ENCODE results near the gene ARHGAP45. TPM values are rescaled to one million over a fixed set of nuclear protein-coding genes. Genes with fewer than 3 reads are reported as not detected.
A peak's percentile ranks its signal among the peaks of the same experiment; 100 is the strongest.

The ARHGAP45 gene
- total RNA-seq, 4 donors from 2014 or later = 28.4 to 66.9 (median 38.6) TPM

DNA sequence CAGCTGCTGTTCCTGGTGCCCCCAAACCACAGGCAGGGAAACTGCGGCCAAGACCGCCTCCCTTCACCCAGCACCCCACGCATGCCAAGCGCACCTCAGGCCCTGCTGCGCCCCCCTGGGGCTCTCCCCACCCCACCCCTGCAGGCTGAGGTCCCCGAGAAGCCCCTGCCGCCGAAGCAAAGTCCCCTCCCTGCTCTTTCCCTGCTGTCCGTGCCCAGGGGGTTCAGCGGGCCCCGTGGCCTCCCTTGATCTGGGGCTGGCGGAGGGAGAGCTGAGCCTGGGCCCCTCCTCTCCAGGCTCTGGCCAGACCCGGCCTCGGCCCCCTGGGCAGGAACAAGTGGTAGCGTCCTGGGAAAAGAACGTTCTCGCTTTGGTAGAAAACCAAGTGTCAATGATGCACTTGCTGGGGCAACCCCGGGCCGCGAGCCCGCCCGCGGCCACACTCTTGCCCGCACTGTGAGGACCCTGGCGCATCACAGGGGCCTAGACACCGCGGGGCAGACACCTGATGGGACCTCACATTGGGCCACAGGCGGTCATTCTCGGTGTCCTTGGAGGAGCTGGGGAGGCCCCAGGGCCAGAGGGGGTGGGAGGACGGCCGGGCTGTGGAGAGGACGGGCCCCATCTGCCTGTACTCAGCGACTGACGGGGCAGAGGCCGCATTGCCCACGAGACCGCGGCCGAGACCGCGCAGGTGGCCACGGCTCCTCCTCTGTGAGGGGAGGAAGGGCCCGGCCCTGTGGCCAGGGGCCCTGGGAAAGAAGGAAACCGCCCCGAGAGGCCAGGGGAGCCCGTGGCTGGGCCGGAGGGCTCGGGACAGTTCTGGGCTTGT lies 65.8 kb downstream of the ARHGAP45 start:
- Histone ChIP-seq H3K27ac (peak overlapping the region in 3 of 4 donors; percentile 92 to 94 (median 92)), H3K36me3 (peaks cover 0 to 28% (median 0%) of the 10 kb centered on the region in 3 donors), H3K4me3 (peak overlapping the region; percentile 50 to 97 (median 76)), H3K9me3 (no peaks in the 10 kb centered on the region), H3K4me1 (peaks cover 0 to 85% (median 45%) of the 10 kb centered on the region in 4 donors), H3K27me3 (no peaks in the 10 kb centered on the region)
- DNase-seq (ENCODE audit: low spot score in 2 of 2) = no peak
- 53 to 54% methylated on average over 35 to 41 of the region's 48 CpGs for WGBS, 2 donors
- TF ChIP-seq POLR2A (IDR thresholded peaks at IDR 0.05) (no peak), EP300 (IDR thresholded peaks at IDR 0.05) (no peak)
- TF ChIP-seq, protein P1, sequence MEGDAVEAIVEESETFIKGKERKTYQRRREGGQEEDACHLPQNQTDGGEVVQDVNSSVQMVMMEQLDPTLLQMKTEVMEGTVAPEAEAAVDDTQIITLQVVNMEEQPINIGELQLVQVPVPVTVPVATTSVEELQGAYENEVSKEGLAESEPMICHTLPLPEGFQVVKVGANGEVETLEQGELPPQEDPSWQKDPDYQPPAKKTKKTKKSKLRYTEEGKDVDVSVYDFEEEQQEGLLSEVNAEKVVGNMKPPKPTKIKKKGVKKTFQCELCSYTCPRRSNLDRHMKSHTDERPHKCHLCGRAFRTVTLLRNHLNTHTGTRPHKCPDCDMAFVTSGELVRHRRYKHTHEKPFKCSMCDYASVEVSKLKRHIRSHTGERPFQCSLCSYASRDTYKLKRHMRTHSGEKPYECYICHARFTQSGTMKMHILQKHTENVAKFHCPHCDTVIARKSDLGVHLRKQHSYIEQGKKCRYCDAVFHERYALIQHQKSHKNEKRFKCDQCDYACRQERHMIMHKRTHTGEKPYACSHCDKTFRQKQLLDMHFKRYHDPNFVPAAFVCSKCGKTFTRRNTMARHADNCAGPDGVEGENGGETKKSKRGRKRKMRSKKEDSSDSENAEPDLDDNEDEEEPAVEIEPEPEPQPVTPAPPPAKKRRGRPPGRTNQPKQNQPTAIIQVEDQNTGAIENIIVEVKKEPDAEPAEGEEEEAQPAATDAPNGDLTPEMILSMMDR (IDR thresholded peaks at IDR 0.05) = no peak

DNA sequence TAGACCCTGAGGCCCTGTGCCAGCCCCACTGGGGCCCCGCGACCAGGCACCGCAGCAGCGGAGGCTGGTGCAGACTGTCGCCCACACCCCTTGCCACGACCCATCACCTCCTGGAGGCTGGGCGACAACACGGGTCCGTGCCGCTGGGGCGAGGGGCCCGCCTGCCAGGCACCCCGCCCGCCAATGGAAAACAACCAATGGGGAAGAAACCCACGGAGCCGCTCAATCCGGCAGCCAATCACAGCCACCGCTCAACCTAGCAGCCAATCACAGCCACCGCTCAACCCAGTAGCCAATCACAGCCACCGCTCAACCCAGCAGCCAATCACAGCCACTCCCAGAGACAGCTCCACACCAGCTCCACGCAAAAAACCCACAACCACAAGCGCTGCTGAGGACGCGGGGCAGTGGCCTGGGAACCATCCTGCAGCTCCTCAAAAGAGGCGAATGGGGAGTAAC lies 66.5 kb downstream of the ARHGAP45 start:
- Histone ChIP-seq H3K4me1 (peaks cover 0 to 81% (median 45%) of the 10 kb centered on the region in 4 donors), H3K36me3 (peaks cover 0 to 23% (median 0%) of the 10 kb centered on the region in 3 donors), H3K27me3 (no peaks in the 10 kb centered on the region), H3K4me3 (peak overlapping the region in 1 of 4 donors; percentile 82), H3K9me3 (no peaks in the 10 kb centered on the region), H3K27ac (peak overlapping the region in 3 of 4 donors; percentile 92 to 94 (median 92))
- WGBS, 2 donors = 91 to 93% methylated on average over 11 to 25 of the region's 25 CpGs
- no peak for DNase-seq (ENCODE audit: low spot score in 2 of 2)
- TF ChIP-seq EP300 (IDR thresholded peaks at IDR 0.05) (no peak), POLR2A (IDR thresholded peaks at IDR 0.05) (no peak)
- TF ChIP-seq, protein P1 (IDR thresholded peaks at IDR 0.05) = no peak

DNA sequence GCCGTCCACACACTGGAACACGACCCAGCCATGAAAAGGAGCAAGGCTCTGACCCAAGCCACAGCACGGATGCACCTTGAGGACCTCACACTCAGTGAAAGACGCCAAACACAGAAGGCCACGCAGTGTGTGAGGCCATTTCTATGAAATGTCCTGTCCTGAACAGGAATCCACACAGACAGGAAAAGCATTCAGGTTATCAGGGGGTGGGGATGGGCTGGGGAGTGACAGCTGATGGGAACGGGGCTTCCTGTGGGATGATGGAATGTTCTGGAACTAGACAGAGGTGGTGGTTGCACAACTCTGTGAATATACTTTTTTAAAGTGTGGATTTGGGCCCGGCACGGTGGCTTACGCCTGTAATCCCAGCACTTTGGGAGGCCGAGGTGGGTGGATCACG lies 67.5 kb downstream of the ARHGAP45 start:
- Histone ChIP-seq H3K27me3 (no peaks in the 10 kb centered on the region), H3K36me3 (peaks cover 0 to 22% (median 0%) of the 10 kb centered on the region in 3 donors), H3K9me3 (no peaks in the 10 kb centered on the region), H3K4me3 (no peak overlapping the region), H3K27ac (peak overlapping the region in 2 of 4 donors; percentile 55 to 92), H3K4me1 (peaks cover 0 to 72% (median 43%) of the 10 kb centered on the region in 4 donors)
- DNase-seq (ENCODE audit: low spot score in 2 of 2) = no peak
- 91 to 92% methylated on average over 10 to 11 of the region's 11 CpGs for WGBS, 2 donors
- TF ChIP-seq EP300 (IDR thresholded peaks at IDR 0.05) (no peak), POLR2A (IDR thresholded peaks at IDR 0.05) (no peak)
- TF ChIP-seq, protein P1 (IDR thresholded peaks at IDR 0.05) = no peak

DNA sequence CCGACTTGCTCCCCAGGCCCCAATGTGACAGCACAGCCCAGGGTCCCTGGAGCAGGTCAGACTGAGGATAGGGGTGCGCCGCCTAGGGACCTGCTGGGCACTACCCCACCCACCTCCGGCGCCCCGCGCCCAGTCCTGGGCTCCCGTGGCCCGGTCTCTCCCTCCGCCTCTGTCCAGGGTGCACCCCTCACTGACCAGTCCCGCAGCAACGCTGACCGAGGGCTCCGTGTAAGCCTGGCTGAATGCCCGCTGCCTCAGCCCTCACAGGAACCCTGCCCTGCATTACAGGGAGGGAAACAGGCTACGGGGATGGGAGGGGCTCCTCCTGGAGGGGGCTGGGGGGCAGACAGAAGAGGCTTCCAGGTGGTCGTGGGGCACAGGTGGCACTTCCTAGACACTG lies 68.5 kb downstream of the ARHGAP45 start:
- DNase-seq (ENCODE audit: low spot score in 2 of 2) = no peak
- 69 to 79% methylated on average over 17 of the region's 17 CpGs for WGBS, 2 donors
- peaks cover 0 to 62% (median 33%) of the 10 kb centered on the region in 4 donors for H3K4me1 ChIP-seq
- H3K27me3 ChIP-seq = no peaks in the 10 kb centered on the region
- H3K9me3 ChIP-seq = no peaks in the 10 kb centered on the region
- H3K27ac ChIP-seq = peak overlapping the region in 3 of 4 donors; percentile 36 to 57 (median 53)
- H3K4me3 ChIP-seq = no peak overlapping the region
- peaks cover 0 to 27% (median 0%) of the 10 kb centered on the region in 3 donors for H3K36me3 ChIP-seq
- TF ChIP-seq POLR2A (IDR thresholded peaks at IDR 0.05) = no peak
- TF ChIP-seq EP300 (IDR thresholded peaks at IDR 0.05) = no peak
- TF ChIP-seq, protein P1 (IDR thresholded peaks at IDR 0.05) = no peak

DNA sequence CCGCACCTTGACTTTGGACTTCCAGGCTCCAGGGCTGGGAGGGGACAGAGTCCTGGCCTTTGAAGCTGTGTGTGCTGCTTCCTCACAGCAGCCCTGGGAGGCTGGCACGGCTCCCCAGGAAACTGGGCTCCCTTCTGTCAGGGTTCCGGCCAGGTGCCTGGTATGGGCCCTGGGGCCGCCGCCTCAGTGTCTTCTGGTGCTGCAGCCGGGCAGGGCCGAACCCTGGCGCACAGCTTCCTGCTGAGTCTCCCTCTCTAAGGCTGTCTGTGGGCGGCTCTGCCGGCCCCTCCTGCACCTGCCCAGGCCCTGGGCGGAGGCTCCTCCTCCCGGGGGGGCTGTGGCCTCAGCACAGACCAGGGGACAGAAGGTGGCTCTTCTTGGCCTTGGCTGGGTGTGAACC lies 69.2 kb downstream of the ARHGAP45 start:
- H3K4me3 ChIP-seq = no peak overlapping the region
- H3K4me1 ChIP-seq = peaks cover 0 to 54% (median 25%) of the 10 kb centered on the region in 4 donors
- WGBS, 2 donors = 56 to 60% methylated on average over 9 to 12 of the region's 12 CpGs
- DNase-seq (ENCODE audit: low spot score in 2 of 2) = no peak
- no peaks in the 10 kb centered on the region for H3K27me3 ChIP-seq
- peak overlapping the region in 2 of 4 donors; percentile 53 to 57 for H3K27ac ChIP-seq
- TF ChIP-seq, protein P1 (IDR thresholded peaks at IDR 0.05) = no peak
- no peak for TF ChIP-seq EP300 (IDR thresholded peaks at IDR 0.05)
- no peak for TF ChIP-seq POLR2A (IDR thresholded peaks at IDR 0.05)
- H3K36me3 ChIP-seq = peaks cover 0 to 35% (median 0%) of the 10 kb centered on the region in 3 donors
- H3K9me3 ChIP-seq = no peaks in the 10 kb centered on the region

Measured in tibial nerve (tissue), 4 donors.